HG03460 (cell line): ENCODE results near the gene SH3BGRL2.
"Not testable (repeated sequence)": the region's sequence is repeated elsewhere in the genome, so short reads cannot be mapped to it uniquely, and the experiment has no call there.

Experiments
- ATAC-seq: cut with Tn5 transposase; IDR thresholded peaks from one replicate; pipeline ENCODE4 v1.9.1; 2021; ENCODE audit not compliant: unreplicated experiment

SH3BGRL2 gene

GRCh38 chr6:79734374-79734773, 103.2 kb downstream of the SH3BGRL2 start:
- ATAC-seq: no peak

- no peak for ATAC-seq
Measured at GRCh38 chr6:79735183-79735582, 104.1 kb downstream of the SH3BGRL2 start.

DNA sequence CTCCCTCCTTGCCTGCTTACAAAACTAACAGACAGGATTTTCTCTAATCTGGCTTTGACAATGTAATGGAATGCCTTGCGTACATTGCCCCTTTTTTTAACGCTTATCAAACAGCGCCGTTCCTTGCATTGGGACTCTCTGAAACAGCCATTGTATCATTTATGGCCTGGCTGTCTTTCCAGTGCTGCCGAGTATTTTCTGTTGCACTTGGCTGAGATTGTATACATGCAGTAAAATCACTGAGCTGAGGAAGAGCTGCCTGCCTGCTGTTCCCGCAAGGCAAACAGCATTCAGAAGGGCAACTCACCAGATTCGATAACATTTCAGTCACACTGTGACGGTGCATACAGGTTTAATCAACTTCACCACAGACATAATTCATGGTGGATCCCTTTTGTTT, 106.0 kb downstream of the SH3BGRL2 start:
- no peak for ATAC-seq

- ATAC-seq: no peak
Measured at GRCh38 chr6:79742030-79742429, 110.9 kb downstream of the SH3BGRL2 start.

DNA sequence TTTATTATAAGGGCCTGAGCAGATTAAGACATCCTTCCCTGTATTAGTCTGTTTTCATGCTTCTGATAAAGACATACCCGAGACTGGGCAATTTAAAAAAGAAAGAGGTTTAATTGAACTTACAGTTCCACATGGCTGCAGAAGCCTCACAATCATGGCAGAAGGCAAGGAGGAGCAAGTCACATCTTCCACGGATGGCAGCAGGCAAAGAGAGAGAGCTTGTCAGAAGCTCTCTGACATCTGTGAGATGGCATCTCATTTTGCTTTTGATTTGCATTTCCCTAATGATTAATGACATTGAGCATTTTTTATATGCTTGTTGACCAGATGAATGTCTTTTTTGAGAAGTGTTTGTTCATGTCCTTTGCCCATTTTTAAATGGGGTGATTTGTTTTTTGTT, 114.2 kb downstream of the SH3BGRL2 start:
- not testable (repeated sequence) for ATAC-seq

DNA sequence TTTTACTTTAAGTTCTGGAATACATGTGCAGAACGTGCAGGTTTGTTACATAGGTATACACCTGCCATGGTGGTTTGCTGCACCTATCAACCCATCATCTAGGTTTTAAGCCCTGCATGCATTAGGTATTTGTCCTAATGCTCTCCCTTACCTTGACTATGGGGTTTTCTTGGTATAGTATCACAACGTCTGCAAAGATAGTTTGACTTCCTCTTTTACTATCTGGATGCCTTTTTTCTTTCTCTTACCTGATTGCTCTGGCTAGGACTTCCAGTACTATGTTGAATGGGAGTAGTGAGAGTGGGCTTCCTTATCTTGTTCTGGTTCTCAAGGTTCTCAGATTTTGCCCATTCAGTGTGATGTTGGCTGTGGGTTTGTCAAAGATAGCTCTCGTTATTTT, 115.2 kb downstream of the SH3BGRL2 start:
- ATAC-seq: not testable (repeated sequence)

- ATAC-seq: no peak
Measured at GRCh38 chr6:79750806-79751205, 119.7 kb downstream of the SH3BGRL2 start.
